Posterior cingulate gyrus (tissue), 11 donors: ENCODE data around the gene MCRIP2.

Experiments
- DNase-seq, 10 donors: peaks; one replicate each; pipeline versions ENCODE4 v3.0.0 to v3.0.0-alpha.2; 2020 to 2021; ENCODE audit warnings: mixed read lengths in 3 of 10
- intact Hi-C: fragments of 100-400 bp; cut with DNase I; formaldehyde crosslinking; loops from one replicate; pipeline ENCODE4 v1.15.1; 2023

MCRIP2 gene

GRCh38 chr16:615122-615521 lies 26.5 kb upstream of the MCRIP2 start:
- peak in 2 of 10 donors; percentile 75 to 76 for DNase-seq
- intact Hi-C loops: no loop called here

- intact Hi-C loops: no loop called here
- no peak for DNase-seq
These were observed 24.7 kb upstream of the MCRIP2 start for GRCh38 chr16:616733-617586.

GRCh38 chr16:617855-618254 lies 23.8 kb upstream of the MCRIP2 start:
- peak in 1 of 10 donors; percentile 64 for DNase-seq
- intact Hi-C loops: no loop called here

GRCh38 chr16:619476-620100 lies 22.0 kb upstream of the MCRIP2 start:
- DNase-seq: peak in 1 of 10 donors; percentile 72

GRCh38 chr16:620700-621525 lies 20.7 kb upstream of the MCRIP2 start:
- intact Hi-C loops: no loop called here
- DNase-seq: peak in 2 of 10 donors; percentile 76 to 86

More at GRCh38 chr16:619476-620100, 22.0 kb upstream of the MCRIP2 start:
- intact Hi-C loops: no loop called here

GRCh38 chr16:621526-622105 lies 20.0 kb upstream of the MCRIP2 start:
- intact Hi-C loops: no loop called here
- DNase-seq: peak in 4 of 10 donors; percentile 41 to 91 (median 64)

GRCh38 chr16:622920-623280 lies 18.7 kb upstream of the MCRIP2 start:
- intact Hi-C loops: no loop called here
- DNase-seq: no peak

GRCh38 chr16:624526-625070 lies 17.0 kb upstream of the MCRIP2 start:
- DNase-seq: peak in 1 of 10 donors; percentile 72
- intact Hi-C loops: no loop called here

- DNase-seq: peak in 1 of 10 donors; percentile 57
- intact Hi-C loops: no loop called here
These were observed 16.3 kb upstream of the MCRIP2 start for GRCh38 chr16:625117-625976.

GRCh38 chr16:625977-626765 lies 15.5 kb upstream of the MCRIP2 start:
- intact Hi-C loops: no loop called here
- DNase-seq: peak in 1 of 10 donors; percentile 63

GRCh38 chr16:626787-627453 lies 14.7 kb upstream of the MCRIP2 start:
- DNase-seq: peak in 7 of 10 donors; percentile 54 to 95 (median 82)
- intact Hi-C loops: no loop called here

- peak in 2 of 10 donors; percentile 82 to 86 for DNase-seq
- intact Hi-C loops: no loop called here
These were observed 14.0 kb upstream of the MCRIP2 start for GRCh38 chr16:627454-628239.

- intact Hi-C loops: no loop called here
- peak in 1 of 10 donors; percentile 69 for DNase-seq
These were observed 13.1 kb upstream of the MCRIP2 start for GRCh38 chr16:628321-629061.

GRCh38 chr16:629185-629832 lies 12.3 kb upstream of the MCRIP2 start:
- DNase-seq: peak in 2 of 10 donors; percentile 77 to 85
- intact Hi-C loops: no loop called here

GRCh38 chr16:629833-630248 lies 11.8 kb upstream of the MCRIP2 start:
- intact Hi-C loops: no loop called here
- DNase-seq: no peak

GRCh38 chr16:630249-630814 lies 11.3 kb upstream of the MCRIP2 start:
- intact Hi-C loops: no loop called here
- peak in 3 of 10 donors; percentile 80 to 90 (median 80) for DNase-seq
